ENCODE measurements around the gene MDP1.

MDP1 gene

DNA sequence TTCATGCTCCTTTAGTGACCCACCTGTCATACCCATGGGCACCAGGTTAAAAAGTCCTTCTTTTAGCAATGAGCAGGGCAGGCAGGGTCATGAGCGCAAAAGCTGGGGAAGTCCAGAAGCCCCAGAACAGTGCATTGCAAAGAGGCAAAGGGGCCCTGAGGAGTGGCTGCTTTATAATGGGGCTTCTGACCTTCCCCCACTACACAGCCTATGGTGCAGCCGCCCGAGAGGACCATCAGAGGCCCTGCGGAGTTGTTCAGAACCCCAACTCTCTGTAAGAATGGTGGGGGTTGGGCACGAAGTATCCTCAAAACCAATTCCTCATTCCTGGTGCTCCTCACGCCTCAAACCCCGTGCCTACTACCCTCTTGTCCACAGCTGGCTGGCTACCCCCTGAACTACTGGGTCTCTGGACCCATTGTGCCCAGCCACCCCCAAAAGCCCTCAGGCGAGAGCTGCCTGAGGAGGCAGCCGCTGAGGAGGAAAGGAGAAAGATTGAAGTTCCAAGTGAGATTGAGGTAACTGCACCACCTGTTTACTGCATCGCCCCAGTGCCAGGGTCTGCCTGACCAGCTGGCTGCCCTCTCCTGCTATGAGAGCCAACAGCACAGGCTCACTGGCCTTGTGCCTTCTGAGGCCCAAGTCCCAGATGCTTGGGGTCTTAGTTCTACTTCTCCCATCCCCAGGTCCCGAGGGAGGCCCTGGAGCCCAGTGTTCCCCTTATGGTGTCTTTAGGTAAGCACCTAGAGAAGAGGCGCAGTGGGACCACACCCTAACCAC lies 37.3 kb downstream of the MDP1 start:
- H3K9me3 Mint-ChIP-seq: no peaks in the 10 kb centered on the region
- ATAC-seq: no peak
- H3K27me3 Mint-ChIP-seq: no peaks in the 10 kb centered on the region
- H3K4me1 Mint-ChIP-seq: no peaks in the 10 kb centered on the region
- H3K27ac Mint-ChIP-seq: peak overlapping the region; percentile 22
- H3K36me3 Mint-ChIP-seq (ENCODE audit: low read depth): peaks cover 26% of the 10 kb centered on the region
- H3K4me3 Mint-ChIP-seq: no peak overlapping the region
- DNase-seq: no peak

DNA sequence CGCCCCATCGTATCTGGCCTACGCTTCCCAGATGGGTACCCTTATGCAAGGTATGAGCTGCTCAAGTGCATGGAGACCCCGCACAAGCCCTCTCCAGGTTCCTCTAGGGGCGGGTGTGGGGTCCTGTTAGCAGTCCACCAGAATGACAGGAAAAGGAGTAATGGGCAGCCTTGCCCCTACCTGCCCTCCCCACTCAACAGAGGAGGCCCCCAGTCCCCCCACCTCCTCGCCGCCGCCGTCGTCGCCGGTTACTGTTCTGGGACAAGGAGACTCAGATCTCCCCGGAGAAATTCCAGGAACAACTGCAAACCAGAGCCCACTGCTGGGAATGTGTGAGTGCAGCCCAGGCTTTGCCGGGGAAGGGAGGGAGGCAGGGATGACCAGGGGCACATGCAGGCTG lies 38.0 kb downstream of the MDP1 start:
- no peak overlapping the region for H3K4me3 Mint-ChIP-seq
- DNase-seq: no peak
- H3K36me3 Mint-ChIP-seq (ENCODE audit: low read depth): peaks cover 23% of the 10 kb centered on the region
- ATAC-seq: no peak
- H3K4me1 Mint-ChIP-seq: peaks cover 3% of the 10 kb centered on the region
- H3K27me3 Mint-ChIP-seq: no peaks in the 10 kb centered on the region
- no peaks in the 10 kb centered on the region for H3K9me3 Mint-ChIP-seq
- no peak overlapping the region for H3K27ac Mint-ChIP-seq

DNA sequence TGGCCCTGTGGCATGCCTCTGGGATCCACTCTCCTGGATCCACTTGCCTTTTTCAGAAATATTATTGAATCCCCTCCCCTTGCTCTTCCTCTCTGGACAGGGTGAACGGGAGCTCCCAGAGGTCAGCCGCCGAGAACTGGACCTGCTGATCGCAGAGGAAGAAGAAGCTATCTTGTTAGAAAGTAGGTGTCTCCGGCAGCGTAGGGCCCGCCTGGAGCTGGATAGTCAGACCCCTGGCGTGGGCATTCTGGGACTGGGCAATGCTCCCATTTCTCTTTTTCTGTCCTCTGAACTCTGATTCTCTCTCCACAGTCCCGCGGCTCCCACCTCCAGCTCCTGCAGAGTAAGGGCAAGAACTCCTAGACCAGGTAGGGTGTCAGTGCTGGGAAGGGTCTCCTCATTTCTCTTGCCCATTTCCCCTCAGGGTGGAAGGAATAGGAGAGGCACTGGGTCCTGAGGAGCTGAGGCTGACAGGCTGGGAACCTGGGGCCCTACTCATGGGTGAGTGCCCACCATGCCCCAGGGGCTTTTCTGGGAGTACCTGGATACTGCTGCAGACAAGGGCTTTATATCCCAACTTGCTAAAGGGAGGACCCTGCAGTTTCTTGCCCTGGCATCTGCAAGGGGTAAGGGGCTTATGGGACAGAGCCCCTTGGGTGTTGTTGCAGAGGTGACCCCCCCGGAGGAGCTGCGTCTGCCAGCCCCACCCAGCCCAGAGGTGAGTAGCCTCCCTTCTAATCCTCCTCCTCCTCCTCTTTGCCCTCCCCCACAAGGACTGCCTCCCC lies 38.6 kb downstream of the MDP1 start:
- no peak overlapping the region for H3K4me3 Mint-ChIP-seq
- no peaks in the 10 kb centered on the region for H3K9me3 Mint-ChIP-seq
- H3K36me3 Mint-ChIP-seq (ENCODE audit: low read depth): peaks cover 19% of the 10 kb centered on the region
- H3K27ac Mint-ChIP-seq: no peak overlapping the region
- DNase-seq (no peak), ATAC-seq (no peak)
- H3K4me1 Mint-ChIP-seq: peaks cover 6% of the 10 kb centered on the region
- no peaks in the 10 kb centered on the region for H3K27me3 Mint-ChIP-seq

DNA sequence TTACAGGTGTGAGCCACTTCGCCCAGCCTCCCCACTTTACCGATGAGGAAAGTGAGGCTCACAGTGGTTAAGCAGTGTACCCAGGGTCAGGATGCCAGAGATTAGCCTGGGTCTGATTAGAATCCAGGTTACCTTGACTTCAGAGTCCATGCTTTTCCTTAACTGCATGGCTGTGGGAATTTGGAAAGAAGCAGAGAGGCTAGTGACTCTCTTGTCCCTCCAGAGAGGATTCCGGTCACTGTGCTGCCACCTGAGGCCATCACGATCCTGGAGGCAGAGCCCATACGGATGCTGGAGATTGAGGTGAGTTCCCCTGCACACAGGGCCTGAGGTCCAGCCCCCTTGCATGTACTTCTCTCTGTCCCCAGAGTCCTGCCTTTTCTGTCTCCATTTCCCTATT lies 39.3 kb downstream of the MDP1 start:
- Mint-ChIP-seq H3K9me3 (no peaks in the 10 kb centered on the region), H3K27me3 (no peaks in the 10 kb centered on the region), H3K27ac (no peak overlapping the region), H3K36me3 (ENCODE audit: low read depth) (peaks cover 14% of the 10 kb centered on the region), H3K4me3 (no peak overlapping the region), H3K4me1 (peaks cover 9% of the 10 kb centered on the region)
- DNase-seq (no peak), ATAC-seq (no peak)

DNA sequence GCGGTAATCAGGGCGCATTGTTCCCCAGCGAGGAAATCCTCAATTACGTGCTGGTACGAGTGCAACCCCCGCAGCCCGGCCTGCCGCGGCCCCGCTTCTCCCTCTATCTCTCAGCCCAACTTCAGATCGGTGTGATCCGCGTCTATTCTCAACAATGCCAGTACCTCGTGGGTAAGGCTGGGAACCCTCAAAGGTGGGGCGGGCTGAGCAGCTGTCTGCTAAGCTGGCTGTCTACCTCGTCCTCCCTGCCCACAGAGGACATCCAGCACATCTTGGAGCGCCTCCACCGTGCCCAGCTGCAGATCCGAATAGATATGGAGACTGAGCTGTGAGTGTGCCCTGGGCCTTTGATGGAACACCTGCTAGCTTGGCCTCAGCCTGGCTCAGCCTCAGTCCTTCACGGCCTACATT lies 43.0 kb downstream of the MDP1 start:
- ATAC-seq (no peak), DNase-seq (no peak)
- Mint-ChIP-seq H3K9me3 (no peaks in the 10 kb centered on the region), H3K27ac (no peak overlapping the region), H3K36me3 (ENCODE audit: low read depth) (peaks cover 16% of the 10 kb centered on the region), H3K4me1 (peaks cover 21% of the 10 kb centered on the region), H3K4me3 (peak overlapping the region; percentile 75), H3K27me3 (no peaks in the 10 kb centered on the region)

DNA sequence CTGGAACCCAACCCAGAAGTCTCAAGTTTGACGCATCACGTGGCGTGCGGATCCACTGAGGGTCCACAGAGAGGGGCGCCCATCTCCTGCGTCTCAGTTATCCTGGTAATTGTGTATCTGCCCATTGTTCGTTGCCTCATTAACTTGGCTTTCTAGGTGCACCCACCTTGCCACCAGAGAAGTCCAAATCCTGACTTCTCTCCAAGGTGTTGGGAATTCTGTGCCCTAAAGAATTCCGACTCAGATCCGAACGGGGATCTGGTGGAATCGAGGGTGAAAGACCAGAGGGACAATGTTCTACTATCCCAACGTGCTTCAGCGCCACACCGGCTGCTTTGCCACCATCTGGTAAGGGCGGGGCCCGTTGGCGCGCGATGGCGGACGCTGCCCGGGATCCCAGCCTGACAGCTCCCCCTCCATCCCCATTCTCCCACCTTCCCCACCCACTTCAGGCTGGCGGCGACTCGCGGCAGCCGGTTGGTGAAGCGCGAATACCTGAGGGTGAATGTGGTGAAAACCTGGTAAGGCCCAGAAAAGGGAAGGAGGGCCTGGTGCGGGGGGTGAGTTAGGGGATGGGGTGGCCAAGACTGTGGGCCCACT lies 43.5 kb downstream of the MDP1 start:
- Mint-ChIP-seq H3K36me3 (ENCODE audit: low read depth) (peaks cover 18% of the 10 kb centered on the region), H3K27me3 (no peaks in the 10 kb centered on the region), H3K27ac (peak overlapping the region; percentile 14), H3K4me3 (peak overlapping the region; percentile 75), H3K4me1 (peaks cover 22% of the 10 kb centered on the region), H3K9me3 (no peaks in the 10 kb centered on the region)
- DNase-seq: no peak
- ATAC-seq: no peak

DNA sequence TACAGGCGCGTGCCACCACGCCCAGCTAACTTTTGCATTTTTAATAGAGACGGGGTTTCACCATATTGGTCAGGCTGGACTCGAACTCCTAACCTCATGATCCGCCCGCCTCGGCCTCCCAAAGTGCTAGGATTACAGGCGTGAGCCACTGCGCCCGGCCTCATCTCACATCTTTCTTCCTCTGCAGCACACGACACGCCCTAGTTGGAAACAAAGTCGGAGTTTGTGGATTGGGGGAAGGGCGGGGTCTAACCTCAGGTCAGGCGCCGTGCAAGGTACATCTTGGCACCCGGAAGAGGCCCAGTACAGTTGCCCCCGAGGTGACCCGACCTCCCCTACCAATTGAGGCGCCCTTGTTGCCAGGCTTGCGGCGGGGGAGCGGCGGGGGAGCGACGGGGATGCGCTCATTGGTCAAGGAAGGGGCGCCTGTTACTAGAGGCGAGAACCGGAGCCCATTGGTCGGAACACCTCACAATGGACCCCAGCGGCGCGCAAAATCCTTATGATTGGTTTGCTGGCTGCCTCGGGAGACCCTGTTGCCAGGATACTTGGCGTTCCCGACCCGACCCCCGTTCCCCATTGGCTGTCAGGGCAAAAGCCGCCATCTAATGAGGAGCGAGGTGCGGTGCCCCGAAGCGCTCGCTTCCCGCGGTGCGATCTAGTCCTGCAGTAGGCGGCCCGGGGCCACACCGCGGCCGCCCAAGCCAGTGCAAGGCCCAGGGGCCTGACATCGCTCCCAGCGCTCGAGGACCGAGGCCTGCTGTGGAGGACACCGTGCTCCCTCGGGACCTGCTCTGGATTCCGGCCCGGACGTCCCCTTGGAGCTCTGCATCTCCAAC lies 44.2 kb downstream of the MDP1 start, which contains the start of gene REC8:
TSS of gene REC8 (plus strand) at position 659 of the 839 bp plus-strand sequence. CDS start 473 bp downstream, outside the sequence.
- no peaks in the 10 kb centered on the region for H3K9me3 Mint-ChIP-seq
- peak within 1 kb of the TSS; percentile 22 for H3K27ac Mint-ChIP-seq
- no peaks in the 10 kb centered on the region for H3K27me3 Mint-ChIP-seq
- ATAC-seq (peak; percentile 83), DNase-seq (peak; percentile 78)
- peaks cover 24% of the 10 kb centered on the region for H3K4me1 Mint-ChIP-seq
- peaks cover 21% of the 10 kb centered on the region for H3K36me3 Mint-ChIP-seq (ENCODE audit: low read depth)
- H3K4me3 Mint-ChIP-seq: peak within 1 kb of the TSS; percentile 77

DNA sequence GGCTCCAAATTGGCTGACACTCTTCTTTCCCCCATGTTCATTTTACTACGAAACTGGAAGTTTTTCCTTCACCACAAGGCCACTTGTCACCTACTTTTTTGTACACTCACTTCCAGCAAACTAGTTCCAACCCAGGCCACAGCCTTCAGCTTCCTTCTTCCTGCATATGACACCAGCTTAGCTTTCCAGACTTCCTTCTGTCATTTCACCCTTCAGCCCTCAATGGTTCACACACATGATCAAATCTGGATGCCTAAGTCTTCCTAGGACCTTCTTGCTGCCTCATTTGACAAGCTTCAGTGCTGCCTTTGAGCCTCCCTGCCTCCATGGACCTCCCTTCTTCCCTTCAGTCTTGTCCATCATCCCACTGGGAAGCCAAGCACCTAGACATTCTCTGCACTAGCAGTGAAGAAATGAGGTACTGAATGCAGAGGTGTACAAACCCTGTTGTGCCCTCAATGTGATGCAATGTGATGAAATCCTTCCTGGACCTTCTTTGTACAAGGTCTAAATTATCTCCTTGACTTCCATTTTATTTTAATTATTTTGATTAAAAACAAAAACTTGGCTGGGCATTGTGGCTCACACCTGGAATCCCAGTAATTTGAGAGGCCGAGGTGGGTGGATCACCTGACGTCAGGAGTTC lies 48.3 kb downstream of the MDP1 start:
- Mint-ChIP-seq H3K27ac (peak overlapping the region; percentile 28), H3K9me3 (no peaks in the 10 kb centered on the region), H3K27me3 (no peaks in the 10 kb centered on the region), H3K4me3 (no peak overlapping the region), H3K4me1 (peaks cover 42% of the 10 kb centered on the region), H3K36me3 (ENCODE audit: low read depth) (peaks cover 50% of the 10 kb centered on the region)
- no peak for DNase-seq
- no peak for ATAC-seq

DNA sequence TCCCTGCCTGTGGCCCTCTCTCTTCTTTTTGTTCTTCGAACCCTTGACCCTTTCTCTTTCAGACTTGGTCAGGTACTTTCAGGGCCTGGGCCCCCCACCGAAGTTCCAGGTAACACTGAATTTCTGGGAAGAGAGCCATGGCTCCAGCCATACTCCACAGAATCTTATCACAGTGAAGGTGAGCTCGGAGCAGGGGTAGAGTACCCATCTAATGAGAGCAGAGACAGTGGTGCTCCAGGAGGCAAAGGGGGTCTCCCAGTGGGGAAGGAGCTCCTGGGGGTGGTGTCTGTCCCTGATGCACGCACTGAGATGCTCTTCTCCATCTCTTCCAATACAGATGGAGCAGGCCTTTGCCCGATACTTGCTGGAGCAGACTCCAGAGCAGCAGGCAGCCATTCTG lies 50.1 kb downstream of the MDP1 start:
- peaks cover 64% of the 10 kb centered on the region for H3K36me3 Mint-ChIP-seq (ENCODE audit: low read depth)
- peaks cover 45% of the 10 kb centered on the region for H3K4me1 Mint-ChIP-seq
- no peak overlapping the region for H3K4me3 Mint-ChIP-seq
- peaks cover 2% of the 10 kb centered on the region for H3K27me3 Mint-ChIP-seq
- peak overlapping the region; percentile 58 for H3K27ac Mint-ChIP-seq
- H3K9me3 Mint-ChIP-seq: no peaks in the 10 kb centered on the region
- no peak for ATAC-seq
- no peak for DNase-seq

DNA sequence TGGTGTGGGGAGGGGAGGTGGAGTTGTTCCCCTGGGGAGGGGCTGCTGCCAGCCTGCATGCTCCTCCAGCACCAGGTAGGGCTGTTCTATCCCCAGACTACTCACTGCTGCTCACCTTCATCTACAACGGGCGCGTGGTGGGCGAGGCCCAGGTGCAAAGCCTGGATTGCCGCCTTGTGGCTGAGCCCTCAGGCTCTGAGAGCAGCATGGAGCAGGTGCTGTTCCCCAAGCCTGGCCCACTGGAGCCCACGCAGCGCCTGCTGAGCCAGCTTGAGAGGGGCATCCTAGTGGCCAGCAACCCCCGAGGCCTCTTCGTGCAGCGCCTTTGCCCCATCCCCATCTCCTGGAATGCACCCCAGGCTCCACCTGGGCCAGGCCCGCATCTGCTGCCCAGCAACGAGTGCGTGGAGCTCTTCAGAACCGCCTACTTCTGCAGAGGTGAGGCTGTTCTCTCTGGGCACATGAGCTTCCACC lies 51.3 kb downstream of the MDP1 start:
- DNase-seq (no peak), ATAC-seq (no peak)
- Mint-ChIP-seq H3K4me1 (peaks cover 48% of the 10 kb centered on the region), H3K4me3 (no peak overlapping the region), H3K27ac (peak overlapping the region; percentile 77), H3K36me3 (ENCODE audit: low read depth) (peaks cover 66% of the 10 kb centered on the region), H3K9me3 (no peaks in the 10 kb centered on the region), H3K27me3 (peaks cover 2% of the 10 kb centered on the region)
